ENCODE data around the gene TMEM163.

DNA sequence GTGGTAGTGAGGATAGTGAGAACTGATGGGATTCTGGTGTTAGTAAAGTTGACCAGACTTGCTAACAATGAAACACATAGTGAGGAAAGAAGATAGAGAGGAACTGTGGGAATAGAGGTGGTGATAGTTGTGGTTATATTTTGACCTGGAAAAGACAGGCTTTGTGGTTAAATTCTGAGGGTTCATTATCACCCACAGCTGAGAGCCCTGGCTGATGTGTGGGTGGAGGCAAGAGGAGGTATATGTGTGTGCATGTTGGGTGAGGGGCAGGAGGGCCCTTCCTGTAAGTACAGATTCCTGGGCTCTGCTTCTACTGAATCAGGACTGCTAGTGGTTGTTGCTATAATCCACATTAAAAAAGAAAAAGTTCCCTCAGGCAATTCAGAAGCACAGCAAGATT, 26.2 kb upstream of the TMEM163 start:
- TF ChIP-seq, protein P1, sequence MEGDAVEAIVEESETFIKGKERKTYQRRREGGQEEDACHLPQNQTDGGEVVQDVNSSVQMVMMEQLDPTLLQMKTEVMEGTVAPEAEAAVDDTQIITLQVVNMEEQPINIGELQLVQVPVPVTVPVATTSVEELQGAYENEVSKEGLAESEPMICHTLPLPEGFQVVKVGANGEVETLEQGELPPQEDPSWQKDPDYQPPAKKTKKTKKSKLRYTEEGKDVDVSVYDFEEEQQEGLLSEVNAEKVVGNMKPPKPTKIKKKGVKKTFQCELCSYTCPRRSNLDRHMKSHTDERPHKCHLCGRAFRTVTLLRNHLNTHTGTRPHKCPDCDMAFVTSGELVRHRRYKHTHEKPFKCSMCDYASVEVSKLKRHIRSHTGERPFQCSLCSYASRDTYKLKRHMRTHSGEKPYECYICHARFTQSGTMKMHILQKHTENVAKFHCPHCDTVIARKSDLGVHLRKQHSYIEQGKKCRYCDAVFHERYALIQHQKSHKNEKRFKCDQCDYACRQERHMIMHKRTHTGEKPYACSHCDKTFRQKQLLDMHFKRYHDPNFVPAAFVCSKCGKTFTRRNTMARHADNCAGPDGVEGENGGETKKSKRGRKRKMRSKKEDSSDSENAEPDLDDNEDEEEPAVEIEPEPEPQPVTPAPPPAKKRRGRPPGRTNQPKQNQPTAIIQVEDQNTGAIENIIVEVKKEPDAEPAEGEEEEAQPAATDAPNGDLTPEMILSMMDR (IDR thresholded peaks at IDR 0.05) = no peak
- TF ChIP-seq EZH2 (IDR thresholded peaks at IDR 0.05) (no peak), EZH2phosphoT487 (IDR thresholded peaks at IDR 0.05) (no peak)

All from neural progenitor cell (in vitro differentiated cells).